Measurements from ENCODE around the gene CDH26.

CDH26 gene

DNA sequence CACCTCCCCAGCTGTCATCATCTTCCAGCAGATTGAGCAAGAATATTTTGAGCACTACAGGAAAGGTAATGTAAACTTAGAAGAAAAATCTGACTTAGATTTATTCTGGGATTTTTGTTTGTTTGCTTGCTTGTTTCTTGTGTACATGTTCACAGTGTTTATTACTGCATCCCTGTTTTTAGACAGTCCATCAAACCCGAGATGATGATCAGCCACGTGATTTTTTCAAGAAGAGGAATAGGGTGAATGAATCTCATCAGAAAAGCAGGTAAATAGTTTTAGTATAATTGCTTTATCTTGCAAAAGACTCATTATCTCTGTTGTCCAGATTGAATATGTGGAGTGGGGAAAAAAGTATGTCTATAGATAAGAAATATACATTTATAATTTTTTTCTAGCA is 16.0 kb upstream of the CDH26 start:
- Histone ChIP-seq H2AFZ (ENCODE audit: low read depth, low read length, severe bottlenecking) (no peak overlapping the region), H3K36me3 (ENCODE audit: low read length) (peaks cover 22% of the 10 kb centered on the region), H3K9ac (ENCODE audit: low read length) (no peak overlapping the region), H3K27ac (ENCODE audit: low read depth, low read length) (no peak overlapping the region), H3K4me3 (ENCODE audit: insufficient read depth, low read length, poor library complexity, severe bottlenecking) (no peak overlapping the region), H3K9me2 (replicated peaks; ENCODE audit: insufficient read depth, low read length) (no peaks in the 10 kb centered on the region), H3K9me3 (ENCODE audit: insufficient read depth, low read length) (no peaks in the 10 kb centered on the region), H3K27me3 (ENCODE audit: low read length) (no peaks in the 10 kb centered on the region), H3K79me2 (ENCODE audit: insufficient read depth, low read length) (peaks cover 15% of the 10 kb centered on the region), H3K4me2 (ENCODE audit: low read depth, low read length, poor library complexity, severe bottlenecking) (peak overlapping the region; percentile 76), H4K20me1 (ENCODE audit: low read depth, low read length) (no peaks in the 10 kb centered on the region), H3F3A (ENCODE audit: insufficient read depth) (peaks cover 21% of the 10 kb centered on the region)
- TF ChIP-seq, protein P1, sequence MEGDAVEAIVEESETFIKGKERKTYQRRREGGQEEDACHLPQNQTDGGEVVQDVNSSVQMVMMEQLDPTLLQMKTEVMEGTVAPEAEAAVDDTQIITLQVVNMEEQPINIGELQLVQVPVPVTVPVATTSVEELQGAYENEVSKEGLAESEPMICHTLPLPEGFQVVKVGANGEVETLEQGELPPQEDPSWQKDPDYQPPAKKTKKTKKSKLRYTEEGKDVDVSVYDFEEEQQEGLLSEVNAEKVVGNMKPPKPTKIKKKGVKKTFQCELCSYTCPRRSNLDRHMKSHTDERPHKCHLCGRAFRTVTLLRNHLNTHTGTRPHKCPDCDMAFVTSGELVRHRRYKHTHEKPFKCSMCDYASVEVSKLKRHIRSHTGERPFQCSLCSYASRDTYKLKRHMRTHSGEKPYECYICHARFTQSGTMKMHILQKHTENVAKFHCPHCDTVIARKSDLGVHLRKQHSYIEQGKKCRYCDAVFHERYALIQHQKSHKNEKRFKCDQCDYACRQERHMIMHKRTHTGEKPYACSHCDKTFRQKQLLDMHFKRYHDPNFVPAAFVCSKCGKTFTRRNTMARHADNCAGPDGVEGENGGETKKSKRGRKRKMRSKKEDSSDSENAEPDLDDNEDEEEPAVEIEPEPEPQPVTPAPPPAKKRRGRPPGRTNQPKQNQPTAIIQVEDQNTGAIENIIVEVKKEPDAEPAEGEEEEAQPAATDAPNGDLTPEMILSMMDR (IDR thresholded peaks at IDR 0.05; ENCODE audit: insufficient read depth, low read length, poor library complexity, severe bottlenecking), result no peak
- TF ChIP-seq EZH2phosphoT487 (conservative IDR thresholded peaks at IDR 0.05; ENCODE audit: low read length), result no peak

DNA sequence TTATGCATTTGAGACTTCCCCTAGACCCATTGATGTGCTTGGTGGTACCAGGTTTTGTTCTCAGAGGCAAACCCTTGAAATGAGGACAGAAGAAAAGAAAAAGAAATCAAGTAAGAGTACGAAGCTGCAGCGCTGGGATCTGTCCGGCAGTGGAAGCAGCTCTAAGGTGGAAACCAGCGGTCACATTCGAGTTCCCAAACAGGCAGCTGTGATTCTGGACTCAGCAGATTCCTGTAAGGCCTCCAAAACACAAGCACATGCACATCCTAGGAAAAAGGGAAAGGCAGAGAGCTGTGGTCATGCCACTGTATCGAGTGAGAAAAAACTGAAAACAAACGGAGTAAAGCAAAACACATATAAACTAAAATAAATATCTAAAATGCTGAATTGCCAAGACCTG is 13.5 kb upstream of the CDH26 start:
- H3K36me3 ChIP-seq (ENCODE audit: low read length), result peaks cover 22% of the 10 kb centered on the region
- H3K4me2 ChIP-seq (ENCODE audit: low read depth, low read length, poor library complexity, severe bottlenecking), result no peak overlapping the region
- no peak overlapping the region for H3K9ac ChIP-seq (ENCODE audit: low read length)
- H3K79me2 ChIP-seq (ENCODE audit: insufficient read depth, low read length), result peaks cover 15% of the 10 kb centered on the region
- H2AFZ ChIP-seq (ENCODE audit: low read depth, low read length, severe bottlenecking), result no peak overlapping the region
- H3K9me2 ChIP-seq (replicated peaks; ENCODE audit: insufficient read depth, low read length), result no peaks in the 10 kb centered on the region
- H3K4me3 ChIP-seq (ENCODE audit: insufficient read depth, low read length, poor library complexity, severe bottlenecking), result no peak overlapping the region
- no peak for TF ChIP-seq EZH2phosphoT487 (conservative IDR thresholded peaks at IDR 0.05; ENCODE audit: low read length)
- TF ChIP-seq, protein P1 (IDR thresholded peaks at IDR 0.05; ENCODE audit: insufficient read depth, low read length, poor library complexity, severe bottlenecking), result no peak
- peaks cover 30% of the 10 kb centered on the region for H3F3A ChIP-seq (ENCODE audit: insufficient read depth)
- H3K27ac ChIP-seq (ENCODE audit: low read depth, low read length), result no peak overlapping the region
- no peaks in the 10 kb centered on the region for H4K20me1 ChIP-seq (ENCODE audit: low read depth, low read length)
- no peaks in the 10 kb centered on the region for H3K27me3 ChIP-seq (ENCODE audit: low read length)
- H3K9me3 ChIP-seq (ENCODE audit: insufficient read depth, low read length), result no peaks in the 10 kb centered on the region

DNA sequence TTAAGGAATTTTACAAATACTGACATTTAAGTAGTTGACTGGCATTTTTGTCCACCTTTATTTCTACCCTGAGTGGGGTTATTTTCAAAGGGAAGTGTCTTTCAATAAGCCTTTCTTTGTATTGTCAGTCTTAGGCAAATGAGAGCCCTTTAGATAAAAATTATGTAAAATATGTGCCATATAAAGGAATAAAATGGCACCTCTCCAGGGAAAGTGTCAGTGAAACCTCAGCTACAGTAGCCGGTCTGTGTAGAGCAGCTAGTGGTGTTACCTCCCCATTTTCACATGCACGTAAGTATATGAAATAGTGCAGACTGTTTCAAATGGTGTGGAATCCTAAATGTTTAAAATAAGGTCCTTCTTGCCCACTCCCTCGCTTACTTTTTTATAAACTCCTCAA is 13.0 kb upstream of the CDH26 start:
- Histone ChIP-seq H3K79me2 (ENCODE audit: insufficient read depth, low read length) (peaks cover 15% of the 10 kb centered on the region), H3K4me3 (ENCODE audit: insufficient read depth, low read length, poor library complexity, severe bottlenecking) (no peak overlapping the region), H3K27me3 (ENCODE audit: low read length) (no peaks in the 10 kb centered on the region), H3K4me2 (ENCODE audit: low read depth, low read length, poor library complexity, severe bottlenecking) (no peak overlapping the region), H3K9me3 (ENCODE audit: insufficient read depth, low read length) (no peaks in the 10 kb centered on the region), H3K9ac (ENCODE audit: low read length) (no peak overlapping the region), H3K27ac (ENCODE audit: low read depth, low read length) (no peak overlapping the region), H2AFZ (ENCODE audit: low read depth, low read length, severe bottlenecking) (no peak overlapping the region), H4K20me1 (ENCODE audit: low read depth, low read length) (no peaks in the 10 kb centered on the region), H3K9me2 (replicated peaks; ENCODE audit: insufficient read depth, low read length) (no peaks in the 10 kb centered on the region), H3F3A (ENCODE audit: insufficient read depth) (peaks cover 30% of the 10 kb centered on the region), H3K36me3 (ENCODE audit: low read length) (peaks cover 22% of the 10 kb centered on the region)
- no peak for TF ChIP-seq EZH2phosphoT487 (conservative IDR thresholded peaks at IDR 0.05; ENCODE audit: low read length)
- TF ChIP-seq, protein P1 (IDR thresholded peaks at IDR 0.05; ENCODE audit: insufficient read depth, low read length, poor library complexity, severe bottlenecking), result no peak
